Smooth muscle cell (in vitro differentiated cells): ENCODE data around the gene ACTR1B. TPM values are rescaled to one million over a fixed set of nuclear protein-coding genes. Genes with fewer than 3 reads are reported as not detected.
"Not testable (repeated sequence)": the region's sequence is repeated elsewhere in the genome, so short reads cannot be mapped to it uniquely, and the experiment has no call there.

Experiments used
- DNase-seq: peaks from one replicate; lab custom pipeline; 2025; ENCODE audit not compliant: unreplicated experiment; lab: John Stamatoyannopoulos, UW
- H2AFZ ChIP-seq: fragments of 200-600 bp; sonication (generic); 2 replicates; pipeline ENCODE4 v1.6.0; 2016; ENCODE audit warnings: antibody characterized with exemption, low read depth, mild to moderate bottlenecking
- H3F3A ChIP-seq: fragments of 200-600 bp; sonication (generic); 2 replicates; pipeline ENCODE4 v1.6.0; 2017; ENCODE audit warnings: antibody characterized with exemption, low read depth
- H3K27ac ChIP-seq: fragments of 200-600 bp; sonication (generic); 2 replicates; pipeline ENCODE4 v1.5.1; 2016; ENCODE audit warnings: low read depth, mild to moderate bottlenecking
- H3K27me3 ChIP-seq: fragments of 200-600 bp; sonication (generic); 2 replicates; pipeline ENCODE4 v1.6.1; 2016; ENCODE audit warnings: low read depth, mild to moderate bottlenecking
- H3K36me3 ChIP-seq: fragments of 200-600 bp; sonication (generic); 2 replicates; pipeline ENCODE4 v1.5.1; 2016; ENCODE audit warnings: low read depth
- H3K4me1 ChIP-seq: fragments of 200-600 bp; sonication (generic); 2 replicates; pipeline ENCODE4 v1.5.1; 2016; ENCODE audit warnings: low read depth
- H3K4me2 ChIP-seq: fragments of 200-600 bp; sonication (generic); 2 replicates; pipeline ENCODE4 v1.6.0; 2016; ENCODE audit warnings: mild to moderate bottlenecking
- H3K4me3 ChIP-seq: fragments of 200-600 bp; sonication (generic); 2 replicates; pipeline ENCODE4 v1.5.1; 2016; ENCODE audit warnings: mild to moderate bottlenecking
- H3K79me2 ChIP-seq: fragments of 200-600 bp; sonication (generic); 2 replicates; pipeline ENCODE4 v1.6.0; 2016; ENCODE audit warnings: low read depth, mild to moderate bottlenecking
- H3K9ac ChIP-seq: fragments of 200-600 bp; sonication (generic); 2 replicates; pipeline ENCODE4 v1.6.0; 2016; ENCODE audit warnings: low read depth
- H3K9me3 ChIP-seq: fragments of 200-600 bp; sonication (generic); replicated peaks from 2 replicates; pipeline ENCODE4 v1.5.1; 2016; ENCODE audit warnings: low read depth
- H4K20me1 ChIP-seq: fragments of 200-600 bp; sonication (generic); 2 replicates; pipeline ENCODE4 v1.6.0; 2016; ENCODE audit warnings: low read depth
- WGBS: methylation state at CpG from one replicate; pipeline ENCODE4 v1.1.7; 2016; ENCODE audit warnings: low lambda C conversion rate; 5-methylcytosine and 5-hydroxymethylcytosine counted together
- polyA plus RNA-seq: library from polyadenylated mRNA; unstranded; fragments of >200 nt; fragmentation: Nextera tagmentation; extraction: Ambion mirVana; gene quantifications from 2 replicates; pipeline ENCODE4 v1.2.1, GENCODE V29; 2016
- total RNA-seq: library from RNA; depleted of rRNA; stranded (reverse); fragments of >200 nt; gene quantifications from 2 replicates; pipeline ENCODE4 v1.2.3, GENCODE V29; 2014
- TF ChIP-seq, protein P1 (sequence below): fragments of 200-600 bp; sonication (generic); IDR thresholded peaks from 2 replicates; pipeline ENCODE4 v1.5.1; 2017; ENCODE audit warnings: borderline replicate concordance, mild to moderate bottlenecking, antibody characterized with exemption; ENCODE audit not compliant: insufficient read depth, poor library complexity, severe bottlenecking

Gene ACTR1B
- total RNA-seq (43.7 and 47.2 TPM in 2 replicates), polyA plus RNA-seq (20.8 and 21.7 TPM in 2 replicates)

GRCh38 chr2:97663962-97664635, at the start of gene ACTR1B:
Gene ACTR1B, minus strand, starts transcription at chr2:97664044. Its CDS starts 154 bp downstream, at chr2:97663890.
- H3K9me3 ChIP-seq = no peaks in the 10 kb centered on the region
- TF ChIP-seq, protein P1, sequence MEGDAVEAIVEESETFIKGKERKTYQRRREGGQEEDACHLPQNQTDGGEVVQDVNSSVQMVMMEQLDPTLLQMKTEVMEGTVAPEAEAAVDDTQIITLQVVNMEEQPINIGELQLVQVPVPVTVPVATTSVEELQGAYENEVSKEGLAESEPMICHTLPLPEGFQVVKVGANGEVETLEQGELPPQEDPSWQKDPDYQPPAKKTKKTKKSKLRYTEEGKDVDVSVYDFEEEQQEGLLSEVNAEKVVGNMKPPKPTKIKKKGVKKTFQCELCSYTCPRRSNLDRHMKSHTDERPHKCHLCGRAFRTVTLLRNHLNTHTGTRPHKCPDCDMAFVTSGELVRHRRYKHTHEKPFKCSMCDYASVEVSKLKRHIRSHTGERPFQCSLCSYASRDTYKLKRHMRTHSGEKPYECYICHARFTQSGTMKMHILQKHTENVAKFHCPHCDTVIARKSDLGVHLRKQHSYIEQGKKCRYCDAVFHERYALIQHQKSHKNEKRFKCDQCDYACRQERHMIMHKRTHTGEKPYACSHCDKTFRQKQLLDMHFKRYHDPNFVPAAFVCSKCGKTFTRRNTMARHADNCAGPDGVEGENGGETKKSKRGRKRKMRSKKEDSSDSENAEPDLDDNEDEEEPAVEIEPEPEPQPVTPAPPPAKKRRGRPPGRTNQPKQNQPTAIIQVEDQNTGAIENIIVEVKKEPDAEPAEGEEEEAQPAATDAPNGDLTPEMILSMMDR = peak; percentile 53
- H4K20me1 ChIP-seq = peaks cover 21% of the 10 kb centered on the region
- peak within 1 kb of the TSS; percentile 82 for H3K4me2 ChIP-seq
- no peaks in the 10 kb centered on the region for H3K27me3 ChIP-seq
- H2AFZ ChIP-seq = peak within 1 kb of the TSS; percentile 73
- H3K9ac ChIP-seq = peak within 1 kb of the TSS; percentile 94
- WGBS = under 1% methylated on average over 48 of the region's 60 CpGs
- no peaks in the 10 kb centered on the region for H3K36me3 ChIP-seq
- peak; percentile 84 for DNase-seq
- H3K27ac ChIP-seq = peak within 1 kb of the TSS; percentile 94
- H3F3A ChIP-seq = peaks cover 12% of the 10 kb centered on the region
- H3K4me1 ChIP-seq = peaks cover 7% of the 10 kb centered on the region
- H3K4me3 ChIP-seq = peak within 1 kb of the TSS; percentile 72
- H3K79me2 ChIP-seq = peaks cover 20% of the 10 kb centered on the region

DNA sequence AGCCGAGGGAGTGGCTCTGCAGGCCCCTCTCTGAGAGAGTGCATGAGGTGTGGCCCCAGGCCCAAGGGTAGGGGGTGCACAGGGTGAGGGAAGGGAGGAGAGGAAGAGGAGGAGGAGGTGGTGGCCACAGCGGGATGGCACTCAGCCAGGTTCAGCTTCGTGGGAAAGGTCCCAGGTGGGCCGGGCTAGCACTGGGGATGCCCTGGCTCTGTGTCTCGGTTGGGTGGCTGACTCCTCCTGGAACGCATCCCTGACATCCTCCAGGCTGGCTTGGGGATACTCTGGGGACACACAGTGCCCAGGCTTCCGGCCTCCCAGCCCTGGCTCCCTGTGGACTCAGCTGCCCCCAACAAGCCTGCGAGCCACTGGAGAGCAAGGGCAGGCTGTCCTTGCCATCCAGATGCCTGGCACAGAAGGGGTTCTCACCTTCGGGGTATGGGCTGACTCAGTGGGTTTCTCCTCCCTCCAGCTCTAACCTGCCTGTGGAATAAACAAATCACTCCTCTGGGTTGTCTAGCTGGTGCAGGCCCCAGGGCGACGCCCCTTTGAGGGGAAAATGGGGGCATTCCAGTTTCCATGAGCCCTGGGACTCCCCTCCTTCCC, 49.0 kb upstream of the ACTR1B start:
- no peaks in the 10 kb centered on the region for H3K27me3 ChIP-seq
- no peak overlapping the region for H3K9ac ChIP-seq
- no peak for DNase-seq
- TF ChIP-seq, protein P1 = no peak
- H3K36me3 ChIP-seq = no peaks in the 10 kb centered on the region
- no peaks in the 10 kb centered on the region for H3K9me3 ChIP-seq
- WGBS = 93% methylated on average over 11 of the region's 11 CpGs
- H3F3A ChIP-seq = no peaks in the 10 kb centered on the region
- H3K4me2 ChIP-seq = no peak overlapping the region
- H3K27ac ChIP-seq = no peak overlapping the region
- no peak overlapping the region for H2AFZ ChIP-seq
- no peaks in the 10 kb centered on the region for H3K4me1 ChIP-seq
- H4K20me1 ChIP-seq = no peaks in the 10 kb centered on the region
- H3K4me3 ChIP-seq = no peak overlapping the region
- no peaks in the 10 kb centered on the region for H3K79me2 ChIP-seq

- not testable (repeated sequence) for DNase-seq, H2AFZ ChIP-seq, H3K9me3 ChIP-seq, H3K79me2 ChIP-seq, H3K9ac ChIP-seq, H3K36me3 ChIP-seq, H3K4me2 ChIP-seq, H4K20me1 ChIP-seq, H3K4me3 ChIP-seq, H3K27ac ChIP-seq, H3K27me3 ChIP-seq, H3K4me1 ChIP-seq, H3F3A ChIP-seq
- WGBS = 18% methylated on average over 9 of the region's 9 CpGs
These were observed 48.3 kb upstream of the ACTR1B start for GRCh38 chr2:97712175-97712574.

GRCh38 chr2:97711394-97711711, 47.5 kb upstream of the ACTR1B start:
- Histone ChIP-seq H3K9ac (no peak overlapping the region), H4K20me1 (no peaks in the 10 kb centered on the region)
- 77% methylated on average over 6 of the region's 6 CpGs for WGBS

More at GRCh38 chr2:97711394-97711711, 47.5 kb upstream of the ACTR1B start:
- Histone ChIP-seq H3K4me2 (no peak overlapping the region), H2AFZ (no peak overlapping the region), H3K27ac (no peak overlapping the region), H3K9me3 (no peaks in the 10 kb centered on the region), H3F3A (no peaks in the 10 kb centered on the region), H3K4me1 (no peaks in the 10 kb centered on the region), H3K36me3 (no peaks in the 10 kb centered on the region), H3K79me2 (no peaks in the 10 kb centered on the region), H3K4me3 (no peak overlapping the region), H3K27me3 (no peaks in the 10 kb centered on the region)
- TF ChIP-seq, protein P1 = no peak
- DNase-seq = no peak
